Activated CD4-positive, alpha-beta T cell treated with anti-CD3 and anti-CD28 coated beads for 4 hours (primary cell): Measurements from ENCODE around the gene KLHL34.

Experiments used
- DNase-seq, 2 donors: peaks; one replicate each; pipeline ENCODE4 v3.0.0-alpha.2; 2020

KLHL34 gene

GRCh38 chrX:21658152-21658737, at the start of gene KLHL34:
Gene KLHL34 (minus strand): TSS chrX:21658330. CDS start chrX:21657788, 542 bp downstream.
- peak in 1 of 2 donors; percentile 4 for DNase-seq

- no peak for DNase-seq
Measured at GRCh38 chrX:21705225-21705624, 47.1 kb upstream of the KLHL34 start.

- DNase-seq: no peak
Measured at GRCh38 chrX:21702725-21703124, 44.6 kb upstream of the KLHL34 start.

- no peak for DNase-seq
Measured at GRCh38 chrX:21700967-21701366, 42.8 kb upstream of the KLHL34 start.

GRCh38 chrX:21700275-21700674, 42.1 kb upstream of the KLHL34 start:
- DNase-seq: no peak

- DNase-seq: no peak
Measured at GRCh38 chrX:21699136-21699535, 41.0 kb upstream of the KLHL34 start.

- no peak for DNase-seq
Measured at GRCh38 chrX:21698272-21698671, 40.1 kb upstream of the KLHL34 start.

- DNase-seq: no peak
Measured at GRCh38 chrX:21691512-21692018, 33.4 kb upstream of the KLHL34 start.

- DNase-seq: no peak
Measured at GRCh38 chrX:21683941-21684340, 25.8 kb upstream of the KLHL34 start.

- DNase-seq: no peak
Measured at GRCh38 chrX:21678048-21678612, 20.0 kb upstream of the KLHL34 start.

- DNase-seq: no peak
Measured at GRCh38 chrX:21675931-21676330, 17.8 kb upstream of the KLHL34 start.

- no peak for DNase-seq
Measured at GRCh38 chrX:21674430-21675186, 16.5 kb upstream of the KLHL34 start.

- no peak for DNase-seq
Measured at GRCh38 chrX:21666679-21667078, 8.5 kb upstream of the KLHL34 start.

GRCh38 chrX:21666252-21666651, 8.1 kb upstream of the KLHL34 start:
- no peak for DNase-seq

GRCh38 chrX:21662761-21663160, 4.6 kb upstream of the KLHL34 start:
- DNase-seq: no peak

- DNase-seq: no peak
Measured at GRCh38 chrX:21661316-21661715, 3.2 kb upstream of the KLHL34 start.

- DNase-seq: no peak
Measured at GRCh38 chrX:21660156-21660555, 2.0 kb upstream of the KLHL34 start.

- no peak for DNase-seq
Measured at GRCh38 chrX:21659320-21659719, 1.2 kb upstream of the KLHL34 start.

- no peak for DNase-seq
Measured at GRCh38 chrX:21658746-21659145, 616 bp upstream of the KLHL34 start.

- peak in 1 of 2 donors; percentile 3 for DNase-seq
Measured at GRCh38 chrX:21657318-21658151, 595 bp downstream of the KLHL34 start.

GRCh38 chrX:21656587-21657317, 1.4 kb downstream of the KLHL34 start:
- DNase-seq: no peak

- no peak for DNase-seq
Measured at GRCh38 chrX:21655901-21656586, 2.1 kb downstream of the KLHL34 start.
